Panc1 (cell line): ENCODE data around the gene FBLN2. TPM values are rescaled to one million over a fixed set of nuclear protein-coding genes. Genes with fewer than 3 reads are reported as not detected.

ENCODE experiments used
- ATAC-seq: fragments of 200-7000 bp; cut with Tn5 transposase; 2 replicates; pipeline ENCODE4 v1.9.1; 2020; ENCODE audit warnings: mild to moderate bottlenecking, moderate library complexity
- BruUV-seq: library from RNA; stranded (reverse); fragments of 400-500 nt; replicated peaks from 2 replicates; lab custom pipeline; 2021; lab: Mats Ljungman, UMichigan
- CTCF ChIA-PET: fragments of 300-600 bp; sonication (Branson Sonifier 250); formaldehyde crosslinking; loops from one replicate; lab custom pipeline; 2022; ENCODE audit warnings: antibody characterized with exemption; lab: Charles Lee
- POLR2A ChIA-PET: fragments of 300-600 bp; sonication (Branson Sonifier 250); formaldehyde crosslinking; loops from one replicate; lab custom pipeline; 2022; ENCODE audit warnings: antibody characterized with exemption; lab: Charles Lee
- DNase-seq: peaks from one replicate; pipeline ENCODE4 v3.0.0-alpha.2; 2010; ENCODE audit warnings: low read depth, low spot score
- H3K27ac ChIP-seq: 2 replicates; pipeline ENCODE4 v1.5.1; 2011; ENCODE audit warnings: mild to moderate bottlenecking, low read length, inconsistent platforms
- H3K27me3 ChIP-seq: fragments of 200-500 bp; sonication (Bioruptor generic); 2 replicates; pipeline ENCODE4 v1.6.0; 2014; ENCODE audit warnings: low read length, inconsistent platforms; ENCODE audit not compliant: control insufficient read depth, insufficient read depth
- H3K36me3 ChIP-seq: fragments of 200-500 bp; sonication (Bioruptor generic); 2 replicates; pipeline ENCODE4 v1.5.1; 2014; ENCODE audit warnings: inconsistent platforms, mild to moderate bottlenecking, low read length, moderate library complexity; ENCODE audit not compliant: control insufficient read depth, insufficient read depth
- H3K4me1 ChIP-seq: 2 replicates; pipeline ENCODE4 v1.5.1; 2011; ENCODE audit warnings: inconsistent platforms, mild to moderate bottlenecking, low read length, moderate library complexity; ENCODE audit not compliant: control insufficient read depth, insufficient read depth
- H3K4me3 ChIP-seq, 2 experiments: 2 replicates each; pipeline ENCODE4 v1.5.1; 2011 to 2012; ENCODE audit warnings: low read depth in 2 of 2, low read length in 2 of 2, mild to moderate bottlenecking in 2 of 2, inconsistent platforms in 1 of 2, moderate library complexity in 1 of 2
- H3K9me3 ChIP-seq: fragments of 200-500 bp; sonication (Bioruptor generic); 2 replicates; pipeline ENCODE4 v1.5.1; 2014; ENCODE audit warnings: low read depth, mild to moderate bottlenecking, inconsistent platforms, low read length, moderate library complexity; ENCODE audit not compliant: control insufficient read depth, insufficient read depth
- POLR2AphosphoS5 ChIP-seq: IDR thresholded peaks from 2 replicates; pipeline ENCODE4 v1.6.1; 2012; ENCODE audit warnings: mild to moderate bottlenecking, low read depth, low read length, moderate library complexity
- SIN3A ChIP-seq: IDR thresholded peaks from 2 replicates; pipeline ENCODE4 v1.6.1; 2012; ENCODE audit warnings: low read depth, mild to moderate bottlenecking, low read length, moderate library complexity, borderline replicate concordance; ENCODE audit not compliant: insufficient read depth
- TCF7L2 ChIP-seq: IDR thresholded peaks from 2 replicates; pipeline ENCODE4 v1.6.1; 2011; ENCODE audit warnings: mild to moderate bottlenecking, low read depth, low read length, inconsistent platforms
- in situ Hi-C: cut with HindIII; loops from 2 replicates; pipeline ENCODE4 v1.10.0; 2016; ENCODE audit warnings: low sequenced_read_pairs, low pct_unique_long_range_greater_than_20kb
- intact Hi-C: fragments of 100-400 bp; cut with micrococcal nuclease; formaldehyde crosslinking; loops from one replicate; pipeline ENCODE4 v1.10.0; 2022; ENCODE audit not compliant: unreplicated experiment
- total RNA-seq: library from RNA; stranded (reverse); gene quantifications from one replicate; pipeline ENCODE4 v1.2.1, GENCODE V29; 2021; ENCODE audit not compliant: unreplicated experiment
- TF ChIP-seq, protein P1 (sequence below), 2 experiments: IDR thresholded peaks; 2 replicates each; pipeline ENCODE4 v1.6.1; 2011 to 2012; ENCODE audit warnings: low read depth in 2 of 2, control low read depth in 1 of 2, low read length in 1 of 2, mild to moderate bottlenecking in 1 of 2, moderate library complexity in 1 of 2; ENCODE audit not compliant: insufficient read depth in 1 of 2
- TF ChIP-seq, protein P2 (sequence below): fragments of 450-650 bp; IDR thresholded peaks from 2 replicates; pipeline ENCODE4 v1.5.1; 2017; ENCODE audit warnings: mild to moderate bottlenecking

The FBLN2 gene
- total RNA-seq, 1 experiment from 2014 or later = 0.44 TPM

DNA sequence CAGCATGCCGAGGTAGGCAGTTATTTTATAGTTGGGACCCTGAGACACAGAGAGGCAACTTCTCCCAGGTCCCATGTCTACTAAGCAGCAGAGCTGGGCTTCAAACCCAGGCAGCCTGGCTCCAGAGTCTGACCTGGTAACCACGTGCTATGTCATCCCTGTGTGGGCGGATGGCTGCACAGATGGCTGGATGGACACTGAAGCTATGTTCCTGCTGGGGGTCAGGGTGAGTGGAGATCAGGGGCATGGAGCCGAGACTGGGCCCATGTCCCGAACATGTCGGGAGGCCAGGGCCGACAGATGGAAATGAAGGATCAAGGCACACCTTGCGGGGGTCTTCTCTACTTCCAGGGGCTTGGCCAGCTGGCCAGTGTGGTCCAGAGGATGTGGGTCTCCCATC is 9.3 kb upstream of the FBLN2 start:
- Histone ChIP-seq H3K4me3 (no peak overlapping the region), H3K4me1 (no peaks in the 10 kb centered on the region), H3K9me3 (no peaks in the 10 kb centered on the region), H3K36me3 (no peaks in the 10 kb centered on the region), H3K27ac (no peak overlapping the region), H3K27me3 (no peaks in the 10 kb centered on the region)
- DNase-seq = no peak
- ChIA-PET CTCF (no interaction called here), POLR2A (no interaction called here)
- TF ChIP-seq, protein P1, sequence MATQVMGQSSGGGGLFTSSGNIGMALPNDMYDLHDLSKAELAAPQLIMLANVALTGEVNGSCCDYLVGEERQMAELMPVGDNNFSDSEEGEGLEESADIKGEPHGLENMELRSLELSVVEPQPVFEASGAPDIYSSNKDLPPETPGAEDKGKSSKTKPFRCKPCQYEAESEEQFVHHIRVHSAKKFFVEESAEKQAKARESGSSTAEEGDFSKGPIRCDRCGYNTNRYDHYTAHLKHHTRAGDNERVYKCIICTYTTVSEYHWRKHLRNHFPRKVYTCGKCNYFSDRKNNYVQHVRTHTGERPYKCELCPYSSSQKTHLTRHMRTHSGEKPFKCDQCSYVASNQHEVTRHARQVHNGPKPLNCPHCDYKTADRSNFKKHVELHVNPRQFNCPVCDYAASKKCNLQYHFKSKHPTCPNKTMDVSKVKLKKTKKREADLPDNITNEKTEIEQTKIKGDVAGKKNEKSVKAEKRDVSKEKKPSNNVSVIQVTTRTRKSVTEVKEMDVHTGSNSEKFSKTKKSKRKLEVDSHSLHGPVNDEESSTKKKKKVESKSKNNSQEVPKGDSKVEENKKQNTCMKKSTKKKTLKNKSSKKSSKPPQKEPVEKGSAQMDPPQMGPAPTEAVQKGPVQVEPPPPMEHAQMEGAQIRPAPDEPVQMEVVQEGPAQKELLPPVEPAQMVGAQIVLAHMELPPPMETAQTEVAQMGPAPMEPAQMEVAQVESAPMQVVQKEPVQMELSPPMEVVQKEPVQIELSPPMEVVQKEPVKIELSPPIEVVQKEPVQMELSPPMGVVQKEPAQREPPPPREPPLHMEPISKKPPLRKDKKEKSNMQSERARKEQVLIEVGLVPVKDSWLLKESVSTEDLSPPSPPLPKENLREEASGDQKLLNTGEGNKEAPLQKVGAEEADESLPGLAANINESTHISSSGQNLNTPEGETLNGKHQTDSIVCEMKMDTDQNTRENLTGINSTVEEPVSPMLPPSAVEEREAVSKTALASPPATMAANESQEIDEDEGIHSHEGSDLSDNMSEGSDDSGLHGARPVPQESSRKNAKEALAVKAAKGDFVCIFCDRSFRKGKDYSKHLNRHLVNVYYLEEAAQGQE (IDR thresholded peaks at IDR 0.05; ENCODE audit: insufficient read depth in 1 of 2, low read depth in 2 of 2, low read length in 1 of 2) = no peak
- TF ChIP-seq SIN3A (no peak), TCF7L2 (no peak), POLR2AphosphoS5 (no peak)
- TF ChIP-seq, protein P2, sequence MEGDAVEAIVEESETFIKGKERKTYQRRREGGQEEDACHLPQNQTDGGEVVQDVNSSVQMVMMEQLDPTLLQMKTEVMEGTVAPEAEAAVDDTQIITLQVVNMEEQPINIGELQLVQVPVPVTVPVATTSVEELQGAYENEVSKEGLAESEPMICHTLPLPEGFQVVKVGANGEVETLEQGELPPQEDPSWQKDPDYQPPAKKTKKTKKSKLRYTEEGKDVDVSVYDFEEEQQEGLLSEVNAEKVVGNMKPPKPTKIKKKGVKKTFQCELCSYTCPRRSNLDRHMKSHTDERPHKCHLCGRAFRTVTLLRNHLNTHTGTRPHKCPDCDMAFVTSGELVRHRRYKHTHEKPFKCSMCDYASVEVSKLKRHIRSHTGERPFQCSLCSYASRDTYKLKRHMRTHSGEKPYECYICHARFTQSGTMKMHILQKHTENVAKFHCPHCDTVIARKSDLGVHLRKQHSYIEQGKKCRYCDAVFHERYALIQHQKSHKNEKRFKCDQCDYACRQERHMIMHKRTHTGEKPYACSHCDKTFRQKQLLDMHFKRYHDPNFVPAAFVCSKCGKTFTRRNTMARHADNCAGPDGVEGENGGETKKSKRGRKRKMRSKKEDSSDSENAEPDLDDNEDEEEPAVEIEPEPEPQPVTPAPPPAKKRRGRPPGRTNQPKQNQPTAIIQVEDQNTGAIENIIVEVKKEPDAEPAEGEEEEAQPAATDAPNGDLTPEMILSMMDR = no peak
- in situ Hi-C loops (no loop called here), intact Hi-C loops (no loop called here)
- BruUV-seq = no TSS peak
- ATAC-seq = no peak

DNA sequence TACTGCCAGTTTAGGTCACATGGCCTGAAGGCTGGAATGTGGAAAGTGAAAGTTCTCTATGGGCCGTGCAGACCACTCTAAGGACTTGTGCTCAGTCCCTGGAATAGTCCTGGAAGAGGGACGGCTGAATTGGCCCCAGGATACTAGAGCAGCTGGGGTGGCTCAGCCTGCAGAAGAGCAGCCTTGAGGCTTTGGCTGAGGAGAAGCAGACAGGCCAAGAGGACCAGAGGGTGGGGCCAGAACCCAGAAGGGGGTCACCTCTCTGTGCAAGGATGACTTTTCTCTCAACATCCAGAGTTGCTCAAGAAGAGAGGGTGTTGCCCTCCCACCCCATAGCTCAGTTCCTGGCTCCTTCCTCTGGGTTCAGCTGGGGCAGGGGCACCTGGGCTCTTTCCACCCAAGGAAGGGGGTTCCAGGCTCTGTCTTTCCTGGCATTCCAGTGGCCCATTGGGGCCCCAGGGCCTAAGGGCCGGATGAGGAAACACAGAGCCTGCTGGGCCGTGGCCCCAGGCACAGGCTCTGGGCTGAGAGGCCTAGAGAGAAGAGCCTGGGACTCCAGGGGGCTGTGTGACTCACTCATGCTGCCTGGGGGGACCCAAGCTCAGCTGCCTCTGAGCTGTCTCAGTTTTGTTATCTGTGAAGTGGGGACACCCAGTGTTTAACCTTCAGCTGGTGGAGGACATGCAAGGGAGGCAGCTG is 8.5 kb upstream of the FBLN2 start:
- no peak for ATAC-seq
- in situ Hi-C loops = no loop called here
- Histone ChIP-seq H3K36me3 (no peaks in the 10 kb centered on the region), H3K9me3 (no peaks in the 10 kb centered on the region), H3K4me3 (no peak overlapping the region), H3K27ac (no peak overlapping the region), H3K4me1 (no peaks in the 10 kb centered on the region), H3K27me3 (no peaks in the 10 kb centered on the region)
- CTCF ChIA-PET = no interaction called here
- intact Hi-C loops = no loop called here
- POLR2A ChIA-PET = no interaction called here
- TF ChIP-seq, protein P2 = no peak
- TF ChIP-seq POLR2AphosphoS5 = no peak
- TF ChIP-seq SIN3A = no peak
- no peak for TF ChIP-seq TCF7L2
- TF ChIP-seq, protein P1 (IDR thresholded peaks at IDR 0.05; ENCODE audit: insufficient read depth in 1 of 2, low read depth in 2 of 2, low read length in 1 of 2) = no peak
- BruUV-seq = no TSS peak
- DNase-seq = no peak
